K562 (cell line): ENCODE results near the gene B3GNT7.

Experiments
- CEBPG ChIP-seq, 3 experiments: fragments of 200-800 bp in 1 of 3; sonication (Bioruptor generic) in 1 of 3; sonication (generic) in 1 of 3; formaldehyde crosslinking in 1 of 3; IDR thresholded peaks in 2 of 3; conservative IDR thresholded peaks in 1 of 3; 2 replicates each; pipeline versions ENCODE4 v1.6.1 to v1.8.0; 2016 to 2022; ENCODE audit warnings: missing compliant biosample characterization in 2 of 3, missing genetic modification characterization in 2 of 3, mild to moderate bottlenecking in 1 of 3, missing genetic modification reagents in 1 of 3
- CTCF ChIP-seq, 3 experiments: IDR thresholded peaks in 2 of 3; conservative IDR thresholded peaks in 1 of 3; 2 replicates each; pipeline ENCODE4 v1.5.1; 2011 to 2012; ENCODE audit warnings: low read length in 3 of 3, mild to moderate bottlenecking in 3 of 3, control low read depth in 2 of 3, improper control_type of control experiment in 1 of 3, inconsistent platforms in 1 of 3, low read depth in 1 of 3, mixed read lengths in 1 of 3, moderate library complexity in 1 of 3; ENCODE audit not compliant: insufficient read depth in 2 of 3
- HDGF ChIP-seq: fragments of 450-650 bp; IDR thresholded peaks from 2 replicates; pipeline ENCODE4 v1.6.1; 2016
- HMGXB4 ChIP-seq: sonication (generic); formaldehyde crosslinking; IDR thresholded peaks from 2 replicates; pipeline ENCODE4 v1.8.1; 2023; ENCODE audit warnings: mild to moderate bottlenecking, missing genetic modification reagents
- MAX ChIP-seq: sonication (generic); formaldehyde crosslinking; IDR thresholded peaks from 2 replicates; pipeline ENCODE4 v1.9.0; 2022; ENCODE audit warnings: mild to moderate bottlenecking, missing genetic modification reagents
- NFIX ChIP-seq: fragments of 250-450 bp; sonication (Bioruptor Pico); IDR thresholded peaks from 2 replicates; pipeline ENCODE4 v1.4.0; 2020; ENCODE audit warnings: low read depth, mild to moderate bottlenecking, moderate library complexity
- PTBP1 ChIP-seq: fragments of 200-400 bp; formaldehyde crosslinking; IDR thresholded peaks from 2 replicates; pipeline ENCODE4 v1.6.1; 2017; ENCODE audit warnings: low read depth, low read length
- RFX5 ChIP-seq: IDR thresholded peaks from 2 replicates; pipeline ENCODE4 v1.6.1; 2011; ENCODE audit warnings: low read depth, mild to moderate bottlenecking, improper control_type of control experiment, low read length
- ZNF217 ChIP-seq: sonication (generic); formaldehyde crosslinking; IDR thresholded peaks from 2 replicates; pipeline ENCODE4 v1.8.0; 2022; ENCODE audit warnings: mild to moderate bottlenecking, missing genetic modification reagents
- ZNF785 ChIP-seq: fragments of 250-450 bp; sonication (Bioruptor Pico); IDR thresholded peaks from 2 replicates; pipeline ENCODE4 v1.4.0; 2020; ENCODE audit warnings: mild to moderate bottlenecking

DNA sequence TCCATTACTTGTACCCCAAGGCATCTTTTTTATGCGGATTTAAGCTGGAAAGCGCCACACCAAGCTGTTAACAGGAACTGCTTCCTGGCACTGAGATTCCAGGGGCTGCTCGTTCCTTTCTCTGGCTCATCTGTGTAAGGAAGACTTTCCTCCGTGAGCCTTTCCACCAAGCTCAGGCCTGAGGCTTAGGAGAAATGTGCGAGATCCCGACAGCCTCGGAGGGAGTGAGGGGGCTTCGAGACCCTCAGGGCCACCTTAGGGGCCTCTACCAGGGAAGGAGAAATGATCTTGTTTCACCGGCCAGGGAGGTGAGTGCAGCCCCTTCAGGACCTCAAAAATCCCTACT is 17.1 kb downstream of the B3GNT7 start:
- TF ChIP-seq HMGXB4 (CRISPR knock-in tag) (no peak), PTBP1 (no peak), ZNF217 (no peak), ZNF785 (CRISPR knock-in tag) (no peak), CTCF (IDR thresholded peaks at IDR 0.05 in 2 of 3, conservative IDR thresholded peaks at IDR 0.05 in 1 of 3; ENCODE audit: insufficient read depth in 2 of 3, low read depth in 1 of 3, low read length in 3 of 3) (no peak), CEBPG (CRISPR knock-in tag; IDR thresholded peaks at IDR 0.05) (no peak), CEBPG (tag; conservative IDR thresholded peaks at IDR 0.05 in 1 of 2, IDR thresholded peaks at IDR 0.05 in 1 of 2) (no peak), NFIX (CRISPR knock-in tag) (no peak), HDGF (no peak), MAX (CRISPR knock-in tag) (no peak), RFX5 (no peak)
